IMR-90 (cell line): ENCODE measurements around the gene GARNL3. TPM values are rescaled to one million over a fixed set of nuclear protein-coding genes. Genes with fewer than 3 reads are reported as not detected.

Source experiments
- ATAC-seq: fragments of 200-7000 bp; cut with Tn5 transposase; 2 replicates; pipeline ENCODE4 v1.9.1; 2020; ENCODE audit warnings: low read depth, mild to moderate bottlenecking, moderate library complexity
- BruUV-seq: library from RNA; stranded (reverse); fragments of 400-500 nt; replicated peaks from 2 replicates; lab custom pipeline; 2021; lab: Mats Ljungman, UMichigan
- CTCF ChIA-PET: fragments of 300-600 bp; formaldehyde crosslinking; extraction: SDS; loops from one replicate; lab custom pipeline; 2021; ENCODE audit warnings: antibody characterized with exemption; lab: Yijun Ruan, JAX
- POLR2A ChIA-PET: fragments of 300-600 bp; sonication (Branson Sonifier 250); formaldehyde crosslinking; loops from one replicate; lab custom pipeline; 2022; ENCODE audit warnings: antibody characterized with exemption; ENCODE audit not compliant: unreplicated experiment; lab: Charles Lee
- DNase-seq: peaks from one replicate; pipeline ENCODE4 v3.0.0; 2013
- H2AFZ ChIP-seq: replicated peaks from 2 replicates; pipeline ENCODE3; 2013; ENCODE audit warnings: low read length, mild to moderate bottlenecking; ENCODE audit not compliant: poor library complexity
- H2AK5ac ChIP-seq: 2 replicates; pipeline ENCODE4 v1.6.1; 2013; ENCODE audit warnings: low read depth, low read length, inconsistent platforms
- H2AK9ac ChIP-seq: replicated peaks from 2 replicates; pipeline ENCODE3; 2013; ENCODE audit warnings: mild to moderate bottlenecking, low read depth, low read length, moderate library complexity; ENCODE audit not compliant: poor library complexity
- H2BK120ac ChIP-seq: 2 replicates; pipeline ENCODE4 v1.6.1; 2013; ENCODE audit warnings: low read depth, low read length, inconsistent platforms
- H2BK15ac ChIP-seq: 3 replicates; pipeline ENCODE4 v1.6.1; 2013; ENCODE audit warnings: low read depth, low read length, inconsistent platforms
- H2BK20ac ChIP-seq: 2 replicates; pipeline ENCODE4 v1.6.1; 2013; ENCODE audit warnings: low read depth, mild to moderate bottlenecking, inconsistent platforms, low read length, moderate library complexity
- H2BK5ac ChIP-seq: 2 replicates; pipeline ENCODE4 v1.6.1; 2013; ENCODE audit warnings: mild to moderate bottlenecking, low read depth, low read length, inconsistent platforms; ENCODE audit not compliant: poor library complexity, severe bottlenecking
- H3K14ac ChIP-seq: replicated peaks from 2 replicates; pipeline ENCODE4 v1.6.1; 2013; ENCODE audit warnings: low read depth, low read length, inconsistent platforms
- H3K18ac ChIP-seq: 2 replicates; pipeline ENCODE4 v1.6.1; 2013; ENCODE audit warnings: low read depth, low read length, control low read depth
- H3K23ac ChIP-seq: 2 replicates; pipeline ENCODE4 v1.6.1; 2013; ENCODE audit warnings: low read depth, low read length, inconsistent platforms
- H3K27ac ChIP-seq: 2 replicates; pipeline ENCODE4 v1.5.1; 2013; ENCODE audit warnings: mild to moderate bottlenecking, control low read depth, low read length; ENCODE audit not compliant: insufficient read depth
- H3K27me3 ChIP-seq: 2 replicates; pipeline ENCODE4 v1.6.1; 2013; ENCODE audit warnings: low read length; ENCODE audit not compliant: control insufficient read depth, insufficient read depth
- H3K36me3 ChIP-seq: 2 replicates; pipeline ENCODE4 v1.6.1; 2013; ENCODE audit warnings: low read length, mixed read lengths; ENCODE audit not compliant: control insufficient read depth, insufficient read depth
- H3K4ac ChIP-seq: 2 replicates; pipeline ENCODE4 v1.6.1; 2013; ENCODE audit warnings: low read depth, low read length, inconsistent platforms
- H3K4me1 ChIP-seq: 2 replicates; pipeline ENCODE4 v1.6.1; 2013; ENCODE audit warnings: low read length, mixed read lengths; ENCODE audit not compliant: control insufficient read depth, insufficient read depth
- H3K4me2 ChIP-seq: 2 replicates; pipeline ENCODE4 v1.6.1; 2013; ENCODE audit warnings: low read depth, mild to moderate bottlenecking, control low read depth, low read length, moderate library complexity
- H3K4me3 ChIP-seq: 2 replicates; pipeline ENCODE4 v1.5.1; 2013; ENCODE audit warnings: low read depth, mild to moderate bottlenecking, control low read depth, low read length, moderate library complexity; ENCODE audit not compliant: insufficient read depth
- H3K56ac ChIP-seq: 2 replicates; pipeline ENCODE4 v1.6.1; 2013; ENCODE audit warnings: low read length, inconsistent platforms; ENCODE audit not compliant: insufficient read depth; ENCODE audit errors: extremely low read depth
- H3K79me1 ChIP-seq, 2 experiments: 2 replicates each; pipeline ENCODE4 v1.6.1; 2013; ENCODE audit warnings: low read length in 2 of 2, inconsistent platforms in 1 of 2, low read depth in 1 of 2
- H3K9ac ChIP-seq: 2 replicates; pipeline ENCODE4 v1.6.1; 2013; ENCODE audit warnings: low read depth, low read length, control low read depth
- H3K9me1 ChIP-seq: 2 replicates; pipeline ENCODE4 v1.6.1; 2013; ENCODE audit warnings: low read length, inconsistent platforms; ENCODE audit not compliant: insufficient read depth
- H3K9me3 ChIP-seq: 2 replicates; pipeline ENCODE4 v1.6.1; 2013; ENCODE audit warnings: low read length; ENCODE audit not compliant: control insufficient read depth, insufficient read depth
- H4K20me1 ChIP-seq: 2 replicates; pipeline ENCODE4 v1.6.1; 2013; ENCODE audit warnings: low read length, inconsistent platforms; ENCODE audit not compliant: insufficient read depth
- H4K5ac ChIP-seq: 2 replicates; pipeline ENCODE4 v1.6.1; 2013; ENCODE audit warnings: mild to moderate bottlenecking, low read depth, low read length, control low read depth
- H4K8ac ChIP-seq, 2 experiments: 2 replicates each; pipeline ENCODE4 v1.6.1; 2013; ENCODE audit warnings: low read depth in 2 of 2, low read length in 2 of 2, control low read depth in 1 of 2, inconsistent platforms in 1 of 2
- H4K91ac ChIP-seq: 2 replicates; pipeline ENCODE4 v1.6.1; 2013; ENCODE audit warnings: low read depth, low read length, inconsistent platforms; ENCODE audit not compliant: insufficient read depth
- BHLHE40 ChIP-seq: fragments of 150-350 bp; IDR thresholded peaks from 2 replicates; pipeline ENCODE4 v1.6.1; 2016; ENCODE audit warnings: mild to moderate bottlenecking, low read depth, low read length
- CEBPB ChIP-seq: IDR thresholded peaks from 2 replicates; pipeline ENCODE4 v1.6.1; 2012; ENCODE audit warnings: low read depth, low read length, improper control_type of control experiment
- CHD1 ChIP-seq: IDR thresholded peaks from 2 replicates; pipeline ENCODE4 v1.6.1; 2012; ENCODE audit warnings: low read depth, low read length, improper control_type of control experiment
- CTCF ChIP-seq: conservative IDR thresholded peaks from 2 replicates; pipeline ENCODE4 v1.5.1; 2012; ENCODE audit warnings: mild to moderate bottlenecking, low read depth, low read length, improper control_type of control experiment
- ELK1 ChIP-seq: fragments of 150-350 bp; IDR thresholded peaks from 2 replicates; pipeline ENCODE4 v1.6.1; 2016; ENCODE audit warnings: low read depth, mild to moderate bottlenecking, low read length, moderate library complexity, borderline replicate concordance
- FOS ChIP-seq: fragments of 150-350 bp; IDR thresholded peaks from 2 replicates; pipeline ENCODE4 v1.6.1; 2016; ENCODE audit warnings: low read depth, low read length
- MAFK ChIP-seq: IDR thresholded peaks from 2 replicates; pipeline ENCODE4 v1.6.1; 2012; ENCODE audit warnings: low read depth, low read length, improper control_type of control experiment
- MAZ ChIP-seq: IDR thresholded peaks from 2 replicates; pipeline ENCODE4 v1.6.1; 2012; ENCODE audit warnings: low read depth, mild to moderate bottlenecking, low read length, improper control_type of control experiment, moderate library complexity, borderline replicate concordance
- MXI1 ChIP-seq: IDR thresholded peaks from 2 replicates; pipeline ENCODE4 v1.6.1; 2012; ENCODE audit warnings: low read depth, mild to moderate bottlenecking, low read length, moderate library complexity, borderline replicate concordance
- NFE2L2 ChIP-seq: fragments of 150-350 bp; IDR thresholded peaks from 2 replicates; pipeline ENCODE4 v1.6.1; 2016; ENCODE audit warnings: low read depth, mild to moderate bottlenecking, low read length
- POLR2A ChIP-seq: IDR thresholded peaks from 2 replicates; pipeline ENCODE4 v1.6.1; 2012; ENCODE audit warnings: mild to moderate bottlenecking, low read depth, low read length
- RAD21 ChIP-seq: IDR thresholded peaks from 2 replicates; pipeline ENCODE4 v1.6.1; 2012; ENCODE audit warnings: low read length, improper control_type of control experiment
- RCOR1 ChIP-seq: IDR thresholded peaks from 2 replicates; pipeline ENCODE4 v1.6.1; 2012; ENCODE audit warnings: mild to moderate bottlenecking, low read length, improper control_type of control experiment; ENCODE audit not compliant: insufficient replicate concordance
- RFX5 ChIP-seq: IDR thresholded peaks from 2 replicates; pipeline ENCODE4 v1.8.0; 2012; ENCODE audit warnings: low read depth, mild to moderate bottlenecking, low read length, moderate library complexity
- SMC3 ChIP-seq: fragments of 150-350 bp; IDR thresholded peaks from 2 replicates; pipeline ENCODE4 v1.6.1; 2016; ENCODE audit warnings: low read depth, mild to moderate bottlenecking, antibody characterized with exemption, low read length, moderate library complexity
- USF2 ChIP-seq: fragments of 150-350 bp; IDR thresholded peaks from 2 replicates; pipeline ENCODE4 v1.6.1; 2017; ENCODE audit warnings: mild to moderate bottlenecking, antibody characterized with exemption, low read length, low read depth
- WGBS, 2 experiments: methylation state at CpG; one replicate each; pipeline versions ENCODE4 v1.1.5 to v1.1.7; 2013; ENCODE audit warnings: missing lambda C conversion rate in 2 of 2; ENCODE audit not compliant: insufficient read length in 1 of 2; ENCODE audit errors: extremely low coverage in 2 of 2; 5-methylcytosine and 5-hydroxymethylcytosine counted together
- dilution Hi-C: fragments of 300-500 bp; cut with HindIII; formaldehyde crosslinking; loops from one replicate; pipeline ENCODE4 v1.14.3; 2018; ENCODE audit warnings: low sequenced_read_pairs; ENCODE audit not compliant: unreplicated experiment
- in situ Hi-C: fragments of 300-500 bp; cut with MboI; formaldehyde crosslinking; loops from 3 replicates; pipeline ENCODE4 v1.14.3; 2019; ENCODE audit warnings: low sequenced_read_pairs, inconsistent platforms, mixed read lengths
- intact Hi-C: fragments of 100-400 bp; cut with micrococcal nuclease; formaldehyde crosslinking; loops from 2 replicates; pipeline ENCODE4 v1.10.0; 2022
- polyA plus RNA-seq, 3 experiments: library from polyadenylated mRNA; depleted of rRNA; stranded (reverse); fragments of >200 nt; gene quantifications; 2 replicates each; pipeline ENCODE4 v1.2.3, GENCODE V29; 2012; ENCODE audit warnings: low replicate concordance in 1 of 3
- total RNA-seq: library from RNA; depleted of rRNA; stranded (reverse); fragments of >200 nt; gene quantifications from 2 replicates; pipeline ENCODE4 v1.2.3, GENCODE V29; 2012

The GARNL3 gene
- total and polyA plus RNA-seq, 2 of the 4 experiments (the other 2 are of a cell fraction) = 1.9 to 5.0 TPM

- no peak for TF ChIP-seq CHD1
- TF ChIP-seq FOS = no peak
- no peak for TF ChIP-seq RCOR1
- no peak for TF ChIP-seq RFX5
- no peak for TF ChIP-seq NFE2L2
- TF ChIP-seq MAZ = no peak
- TF ChIP-seq POLR2A = no peak
- TF ChIP-seq ELK1 = no peak
- TF ChIP-seq CTCF = no peak
- no peak for TF ChIP-seq MXI1
- no peak for TF ChIP-seq USF2
- TF ChIP-seq SMC3 = no peak
- no peak for TF ChIP-seq MAFK
- no peak for TF ChIP-seq RAD21
- no peak for TF ChIP-seq BHLHE40
- TF ChIP-seq CEBPB = no peak
- H2AK5ac ChIP-seq = no peak overlapping the region
- H3K27ac ChIP-seq = no peak overlapping the region
- H2AFZ ChIP-seq = no peak overlapping the region
- H3K79me1 ChIP-seq = no peaks in the 10 kb centered on the region
- no CpG with 5 or more reads among the region's 2 CpGs for WGBS, 2 experiments
- DNase-seq = no peak
- H2AK9ac ChIP-seq = no peak overlapping the region
- H2BK20ac ChIP-seq = no peak overlapping the region
- no peak overlapping the region for H3K4ac ChIP-seq
- no peak for ATAC-seq
- intact Hi-C loops = no loop called here
- POLR2A ChIA-PET = no interaction called here
- no peak overlapping the region for H3K9ac ChIP-seq
- no peak overlapping the region for H3K23ac ChIP-seq
- no peaks in the 10 kb centered on the region for H3K27me3 ChIP-seq
- H3K36me3 ChIP-seq = no peaks in the 10 kb centered on the region
- no peak overlapping the region for H3K4me3 ChIP-seq
- no peaks in the 10 kb centered on the region for H3K9me3 ChIP-seq
- H3K56ac ChIP-seq = no peak overlapping the region
- no peak overlapping the region for H2BK120ac ChIP-seq
- no peak overlapping the region for H2BK5ac ChIP-seq
- H3K9me1 ChIP-seq = peaks cover 7% of the 10 kb centered on the region; the same call in 1 of the 2 replicates
- H2BK15ac ChIP-seq = no peak overlapping the region
- BruUV-seq = no TSS peak
- dilution Hi-C loops = no loop called here
- CTCF ChIA-PET = interaction anchor here (0.8 kb wide), 1 partner anchor 29 kb away, joined by 6 read pairs; no protein-coding TSS in a partner anchor
- peaks cover 2% of the 10 kb centered on the region; the same call in 1 of the 2 replicates for H3K4me1 ChIP-seq
- H4K20me1 ChIP-seq = no peaks in the 10 kb centered on the region
- H4K91ac ChIP-seq = no peak overlapping the region
- no peak overlapping the region for H3K18ac ChIP-seq
- in situ Hi-C loops = no loop called here
- H4K8ac ChIP-seq = no peak overlapping the region
- no peak overlapping the region for H4K5ac ChIP-seq
- no peak overlapping the region for H3K14ac ChIP-seq
- H3K4me2 ChIP-seq = no peak overlapping the region
Measured at GRCh38 chr9:127319366-127320114, 55.0 kb downstream of the GARNL3 start.
